IPS-20b (cell line): ENCODE results near the gene ENO3.
"Not testable (repeated sequence)": the region's sequence is repeated elsewhere in the genome, so short reads cannot be mapped to it uniquely, and the experiment has no call there.

Source experiments
- H3K27ac ChIP-seq: one replicate; pipeline ENCODE4 v1.5.1; 2013; ENCODE audit warnings: low read length
- H3K27me3 ChIP-seq: 2 replicates; pipeline ENCODE4 v1.6.1; 2013; ENCODE audit warnings: mild to moderate bottlenecking, low read length, inconsistent platforms; ENCODE audit not compliant: insufficient read depth
- H3K36me3 ChIP-seq: 2 replicates; pipeline ENCODE4 v1.6.1; 2013; ENCODE audit warnings: low read depth, mild to moderate bottlenecking, inconsistent platforms, low read length, moderate library complexity; ENCODE audit not compliant: insufficient read depth
- H3K4me1 ChIP-seq: 2 replicates; pipeline ENCODE4 v1.6.1; 2013; ENCODE audit warnings: mild to moderate bottlenecking, control low read depth, inconsistent platforms, low read length, moderate library complexity; ENCODE audit not compliant: insufficient read depth
- H3K4me3 ChIP-seq: 2 replicates; pipeline ENCODE4 v1.5.1; 2013; ENCODE audit warnings: mild to moderate bottlenecking, low read length, inconsistent platforms
- H3K9ac ChIP-seq: 2 replicates; pipeline ENCODE4 v1.6.1; 2013; ENCODE audit warnings: low read depth, mild to moderate bottlenecking, inconsistent platforms, low read length, moderate library complexity
- H3K9me3 ChIP-seq: 2 replicates; pipeline ENCODE4 v1.6.1; 2013; ENCODE audit warnings: mild to moderate bottlenecking, low read depth, low read length, inconsistent platforms; ENCODE audit not compliant: insufficient read depth

The ENO3 gene

DNA sequence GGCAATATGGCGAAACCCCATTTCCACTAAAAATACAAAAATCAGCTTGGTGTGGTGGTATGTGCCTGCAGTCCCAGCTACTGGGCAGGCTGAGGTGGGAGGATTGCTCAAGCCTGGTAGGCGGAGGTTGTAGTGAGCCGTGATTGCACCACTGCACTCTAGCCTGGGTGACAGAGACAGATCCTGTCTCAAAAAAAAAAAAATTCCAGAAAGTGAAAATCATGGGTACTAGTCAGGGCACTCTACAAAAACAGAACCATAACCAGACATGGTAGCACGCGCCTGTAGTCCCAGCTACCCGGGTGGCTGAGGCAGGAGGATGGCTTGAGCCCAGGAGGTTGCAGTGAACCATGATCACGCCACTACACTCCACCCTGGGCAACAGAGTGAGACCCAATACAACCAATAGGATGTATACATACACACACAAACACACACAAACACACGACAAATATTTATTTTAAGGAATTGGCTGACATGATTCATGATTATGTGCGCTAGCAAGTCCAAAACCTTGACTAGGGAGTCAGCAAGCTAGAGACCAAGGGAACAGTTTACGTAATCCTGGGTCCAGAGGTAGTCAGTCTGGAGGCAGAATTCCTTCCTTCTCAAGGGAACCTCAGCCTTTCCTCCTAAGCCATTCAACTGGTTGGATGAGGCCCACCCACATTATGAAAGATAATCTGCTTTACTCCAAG is 30.4 kb upstream of the ENO3 start:
- Histone ChIP-seq H3K9me3 (no peaks in the 10 kb centered on the region), H3K27me3 (no peaks in the 10 kb centered on the region), H3K9ac (no peak overlapping the region), H3K4me1 (peaks cover 2% of the 10 kb centered on the region; the same call in 1 of the 2 replicates), H3K4me3 (no peak overlapping the region), H3K36me3 (no peaks in the 10 kb centered on the region), H3K27ac (no peak overlapping the region)

DNA sequence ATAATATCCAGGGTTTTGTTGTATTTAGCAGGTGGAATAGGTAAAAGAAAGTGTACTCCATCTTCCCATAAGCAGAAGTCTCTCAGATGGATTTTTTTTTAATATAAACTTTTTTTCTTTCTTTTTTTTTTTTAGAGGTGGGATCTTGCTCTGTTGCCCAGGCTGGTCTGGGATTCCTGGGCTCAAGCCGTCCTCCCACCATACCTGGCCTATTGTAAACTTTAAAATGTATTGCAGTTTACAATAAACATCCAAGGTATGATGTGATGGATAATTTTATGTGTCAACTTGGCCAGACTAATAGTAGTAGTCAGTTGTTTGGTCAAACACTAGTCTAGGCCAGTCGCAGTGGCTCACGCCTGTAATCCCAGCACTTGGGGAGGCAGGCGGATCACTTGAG is 29.6 kb upstream of the ENO3 start:
- peaks cover 2% of the 10 kb centered on the region; the same call in 1 of the 2 replicates for H3K4me1 ChIP-seq
- H3K9me3 ChIP-seq, result no peaks in the 10 kb centered on the region
- H3K4me3 ChIP-seq, result no peak overlapping the region
- H3K36me3 ChIP-seq, result no peaks in the 10 kb centered on the region
- H3K9ac ChIP-seq, result no peak overlapping the region
- no peaks in the 10 kb centered on the region for H3K27me3 ChIP-seq
- no peak overlapping the region for H3K27ac ChIP-seq

DNA sequence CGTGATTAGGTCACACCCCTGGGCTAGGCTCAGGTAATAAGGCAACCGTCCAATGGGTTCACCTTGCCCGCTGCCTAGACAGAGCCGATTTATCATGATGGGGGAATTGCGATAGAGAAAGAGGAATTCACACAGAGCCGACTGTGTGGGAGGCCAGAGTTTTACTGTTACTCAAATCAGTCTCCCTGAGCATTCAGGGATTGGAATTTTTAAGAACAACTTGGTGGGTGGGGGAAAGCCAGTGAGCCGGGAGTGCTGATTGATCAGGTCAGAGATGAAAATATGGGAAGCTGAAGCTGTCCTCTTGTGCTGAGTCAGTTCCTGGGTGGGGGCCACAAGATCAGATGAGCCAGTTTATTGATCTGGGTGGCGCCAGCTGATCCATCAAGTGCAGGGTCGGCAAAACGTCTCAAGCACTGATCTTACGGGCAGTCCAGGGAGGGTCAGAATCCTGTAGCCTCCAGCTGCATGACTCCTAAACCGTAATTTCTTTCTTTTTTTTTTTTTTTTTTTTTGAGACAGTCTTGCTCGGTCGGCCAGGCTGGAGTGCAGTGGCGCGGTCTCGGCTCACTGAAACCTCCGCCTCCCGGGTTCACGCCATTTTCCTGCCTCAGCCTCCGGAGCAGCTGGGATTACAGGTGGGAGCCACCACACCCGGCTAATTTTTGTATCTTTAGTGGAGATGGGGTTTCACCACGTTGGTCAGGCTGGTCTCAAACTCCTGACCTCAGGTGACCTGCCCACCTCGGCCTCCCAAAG is 24.2 kb upstream of the ENO3 start:
- H3K4me3 ChIP-seq, H3K4me1 ChIP-seq, H3K9ac ChIP-seq, H3K27ac ChIP-seq, H3K9me3 ChIP-seq, H3K27me3 ChIP-seq, H3K36me3 ChIP-seq: not testable (repeated sequence)

DNA sequence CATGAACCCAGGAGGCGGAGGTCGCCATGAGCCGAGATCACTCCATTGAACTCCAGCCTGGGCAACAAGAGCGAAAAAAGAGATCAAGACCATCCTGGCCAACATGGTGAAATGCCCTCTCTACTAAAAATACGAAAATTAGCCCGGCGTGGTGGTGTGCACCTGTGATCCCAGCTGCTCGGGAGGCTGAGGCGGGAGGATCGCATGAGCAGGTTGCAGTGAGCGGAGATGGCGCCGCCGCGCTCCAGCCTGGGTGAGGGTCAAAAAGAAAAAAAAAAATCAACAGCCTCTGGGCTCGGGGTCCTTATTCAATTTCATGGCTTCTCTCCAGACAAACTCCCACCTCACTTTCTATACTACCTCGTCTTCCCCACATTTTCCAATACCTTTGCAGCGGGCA is 22.0 kb upstream of the ENO3 start:
- H3K4me1 ChIP-seq, result no peaks in the 10 kb centered on the region
- H3K27me3 ChIP-seq, result no peaks in the 10 kb centered on the region
- H3K27ac ChIP-seq, result no peak overlapping the region
- no peaks in the 10 kb centered on the region for H3K36me3 ChIP-seq
- no peak overlapping the region for H3K9ac ChIP-seq
- H3K4me3 ChIP-seq, result no peak overlapping the region
- H3K9me3 ChIP-seq, result no peaks in the 10 kb centered on the region

DNA sequence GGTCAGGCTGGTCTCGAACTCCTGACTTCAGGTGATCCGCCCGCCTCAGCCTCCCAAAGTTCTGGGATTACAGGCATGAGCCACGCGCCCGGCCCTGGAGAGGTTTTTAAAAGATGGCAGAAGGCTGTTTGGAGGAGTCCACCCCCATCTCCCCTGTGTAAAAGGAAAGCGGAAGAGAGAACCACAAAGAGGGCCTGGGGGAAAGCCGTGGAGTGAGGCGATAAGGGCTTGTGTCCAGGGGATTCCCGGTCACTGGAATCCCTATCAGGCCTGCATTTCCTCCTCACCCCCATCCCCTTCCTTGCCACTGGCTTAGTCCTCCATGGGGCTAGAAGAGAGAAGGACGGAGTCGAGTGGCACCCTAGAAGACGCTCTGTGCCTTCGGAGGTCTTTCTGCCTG is 19.0 kb upstream of the ENO3 start, which contains the start of gene GP1BA:
Gene GP1BA (plus strand): TSS at position 315 of the 400 bp plus-strand sequence. CDS start 328 bp downstream, outside the sequence.
- no peak within 1 kb of the TSS for H3K9ac ChIP-seq
- H3K27me3 ChIP-seq, result no peaks in the 10 kb centered on the region
- H3K4me3 ChIP-seq, result no peak within 1 kb of the TSS
- no peaks in the 10 kb centered on the region for H3K4me1 ChIP-seq
- peaks cover 9% of the 10 kb centered on the region for H3K36me3 ChIP-seq
- no peaks in the 10 kb centered on the region for H3K9me3 ChIP-seq
- no peak within 1 kb of the TSS for H3K27ac ChIP-seq

DNA sequence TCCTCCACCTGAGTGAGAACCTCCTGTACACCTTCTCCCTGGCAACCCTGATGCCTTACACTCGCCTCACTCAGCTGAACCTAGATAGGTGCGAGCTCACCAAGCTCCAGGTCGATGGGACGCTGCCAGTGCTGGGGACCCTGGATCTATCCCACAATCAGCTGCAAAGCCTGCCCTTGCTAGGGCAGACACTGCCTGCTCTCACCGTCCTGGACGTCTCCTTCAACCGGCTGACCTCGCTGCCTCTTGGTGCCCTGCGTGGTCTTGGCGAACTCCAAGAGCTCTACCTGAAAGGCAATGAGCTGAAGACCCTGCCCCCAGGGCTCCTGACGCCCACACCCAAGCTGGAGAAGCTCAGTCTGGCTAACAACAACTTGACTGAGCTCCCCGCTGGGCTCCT is 18.2 kb upstream of the ENO3 start:
- H3K4me1 ChIP-seq, result no peaks in the 10 kb centered on the region
- H3K4me3 ChIP-seq, result no peak overlapping the region
- H3K36me3 ChIP-seq, result peaks cover 17% of the 10 kb centered on the region
- no peak overlapping the region for H3K27ac ChIP-seq
- no peak overlapping the region for H3K9ac ChIP-seq
- no peaks in the 10 kb centered on the region for H3K9me3 ChIP-seq
- no peaks in the 10 kb centered on the region for H3K27me3 ChIP-seq

DNA sequence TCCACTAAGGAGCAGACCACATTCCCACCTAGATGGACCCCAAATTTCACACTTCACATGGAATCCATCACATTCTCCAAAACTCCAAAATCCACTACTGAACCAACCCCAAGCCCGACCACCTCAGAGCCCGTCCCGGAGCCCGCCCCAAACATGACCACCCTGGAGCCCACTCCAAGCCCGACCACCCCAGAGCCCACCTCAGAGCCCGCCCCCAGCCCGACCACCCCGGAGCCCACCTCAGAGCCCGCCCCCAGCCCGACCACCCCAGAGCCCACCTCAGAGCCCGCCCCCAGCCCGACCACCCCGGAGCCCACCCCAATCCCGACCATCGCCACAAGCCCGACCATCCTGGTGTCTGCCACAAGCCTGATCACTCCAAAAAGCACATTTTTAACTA is 17.3 kb upstream of the ENO3 start:
- H3K27ac ChIP-seq, result no peak overlapping the region
- H3K4me3 ChIP-seq, result no peak overlapping the region
- H3K4me1 ChIP-seq, result no peaks in the 10 kb centered on the region
- peaks cover 26% of the 10 kb centered on the region for H3K36me3 ChIP-seq
- H3K9me3 ChIP-seq, result no peaks in the 10 kb centered on the region
- H3K9ac ChIP-seq, result no peak overlapping the region
- H3K27me3 ChIP-seq, result no peaks in the 10 kb centered on the region

DNA sequence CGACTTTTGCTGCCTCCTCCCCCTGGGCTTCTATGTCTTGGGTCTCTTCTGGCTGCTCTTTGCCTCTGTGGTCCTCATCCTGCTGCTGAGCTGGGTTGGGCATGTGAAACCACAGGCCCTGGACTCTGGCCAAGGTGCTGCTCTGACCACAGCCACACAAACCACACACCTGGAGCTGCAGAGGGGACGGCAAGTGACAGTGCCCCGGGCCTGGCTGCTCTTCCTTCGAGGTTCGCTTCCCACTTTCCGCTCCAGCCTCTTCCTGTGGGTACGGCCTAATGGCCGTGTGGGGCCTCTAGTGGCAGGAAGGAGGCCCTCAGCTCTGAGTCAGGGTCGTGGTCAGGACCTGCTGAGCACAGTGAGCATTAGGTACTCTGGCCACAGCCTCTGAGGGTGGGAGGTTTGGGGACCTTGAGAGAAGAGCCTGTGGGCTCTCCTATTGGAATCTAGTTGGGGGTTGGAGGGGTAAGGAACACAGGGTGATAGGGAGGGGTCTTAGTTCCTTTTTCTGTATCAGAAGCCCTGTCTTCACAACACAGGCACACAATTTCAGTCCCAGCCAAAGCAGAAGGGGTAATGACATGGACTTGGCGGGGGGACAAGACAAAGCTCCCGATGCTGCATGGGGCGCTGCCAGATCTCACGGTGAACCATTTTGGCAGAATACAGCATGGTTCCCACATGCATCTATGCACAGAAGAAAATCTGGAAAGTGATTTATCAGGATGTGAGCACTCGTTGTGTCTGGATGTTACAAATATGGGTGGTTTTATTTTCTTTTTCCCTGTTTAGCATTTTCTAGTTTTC is 16.5 kb upstream of the ENO3 start:
- H3K4me3 ChIP-seq, result no peak overlapping the region
- no peaks in the 10 kb centered on the region for H3K27me3 ChIP-seq
- no peaks in the 10 kb centered on the region for H3K4me1 ChIP-seq
- H3K9ac ChIP-seq, result no peak overlapping the region
- H3K36me3 ChIP-seq, result peaks cover 27% of the 10 kb centered on the region
- no peak overlapping the region for H3K27ac ChIP-seq
- no peaks in the 10 kb centered on the region for H3K9me3 ChIP-seq

DNA sequence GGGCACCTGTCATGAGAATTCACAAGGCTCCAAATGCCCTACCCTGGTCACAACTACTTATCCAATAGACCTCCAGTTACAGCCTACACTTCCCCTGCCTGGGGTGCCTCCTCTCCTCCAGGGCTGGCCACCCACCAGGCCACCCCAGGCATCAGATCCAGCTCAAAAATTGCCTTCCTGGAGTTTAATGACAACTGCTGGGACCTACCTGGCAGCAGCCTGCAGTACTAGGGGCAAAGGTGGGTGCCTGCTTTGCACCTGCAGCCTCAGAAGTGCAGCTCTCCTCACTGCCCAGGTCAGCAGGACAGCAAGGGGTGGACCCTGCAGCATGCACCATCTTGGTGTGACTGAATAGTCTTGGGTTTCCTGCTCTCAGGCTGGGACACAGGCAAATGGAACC is 15.3 kb upstream of the ENO3 start:
- Histone ChIP-seq H3K4me1 (no peaks in the 10 kb centered on the region), H3K9ac (no peak overlapping the region), H3K27me3 (no peaks in the 10 kb centered on the region), H3K4me3 (no peak overlapping the region), H3K36me3 (peaks cover 27% of the 10 kb centered on the region), H3K9me3 (no peaks in the 10 kb centered on the region), H3K27ac (no peak overlapping the region)

DNA sequence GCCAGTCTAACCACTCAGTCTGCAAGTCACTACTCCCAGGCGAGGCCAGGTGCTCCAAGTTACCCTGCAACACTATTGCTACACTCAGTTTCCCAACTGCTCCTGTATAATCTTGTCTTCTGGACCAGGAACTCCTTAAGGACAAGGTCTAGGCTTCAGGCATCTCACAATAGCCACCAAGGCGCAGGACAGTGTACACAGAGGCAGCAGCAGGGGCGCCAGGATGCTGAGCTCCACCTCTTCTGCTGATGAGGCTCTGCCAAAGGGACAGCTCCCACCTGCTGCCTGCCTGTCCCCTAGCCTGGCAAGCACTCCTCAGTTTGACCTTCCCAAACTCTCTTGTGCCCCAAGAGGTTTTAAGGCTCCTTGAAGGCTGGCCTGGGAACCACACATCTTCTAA is 14.5 kb upstream of the ENO3 start:
- Histone ChIP-seq H3K9me3 (no peaks in the 10 kb centered on the region), H3K9ac (no peak overlapping the region), H3K4me3 (no peak overlapping the region), H3K36me3 (peaks cover 27% of the 10 kb centered on the region), H3K27me3 (no peaks in the 10 kb centered on the region), H3K27ac (no peak overlapping the region), H3K4me1 (peaks cover 4% of the 10 kb centered on the region; the same call in 1 of the 2 replicates)

DNA sequence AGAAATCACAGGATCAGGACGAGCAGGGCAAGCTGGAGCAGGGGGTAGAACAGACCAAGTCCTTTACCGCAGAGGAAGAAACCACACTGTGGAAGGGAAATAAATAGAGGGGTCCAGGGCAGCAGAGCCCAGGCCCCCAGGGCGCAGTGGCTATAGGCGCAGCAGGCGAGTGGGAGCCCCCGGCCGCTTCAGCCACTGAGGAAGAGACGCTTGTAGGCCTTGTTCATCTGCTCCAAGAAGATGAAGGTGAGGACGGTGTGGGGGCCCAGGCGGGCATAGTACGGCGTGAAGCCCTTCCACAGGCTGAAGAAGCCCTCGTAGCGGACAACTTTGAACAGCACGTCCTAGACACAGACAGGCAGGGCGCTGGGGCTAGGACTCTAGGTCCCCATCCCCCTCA is 13.4 kb upstream of the ENO3 start:
- no peak overlapping the region for H3K4me3 ChIP-seq
- peaks cover 4% of the 10 kb centered on the region; the same call in 1 of the 2 replicates for H3K4me1 ChIP-seq
- H3K9ac ChIP-seq, result no peak overlapping the region
- peaks cover 36% of the 10 kb centered on the region for H3K36me3 ChIP-seq
- H3K27ac ChIP-seq, result no peak overlapping the region
- no peaks in the 10 kb centered on the region for H3K9me3 ChIP-seq
- no peaks in the 10 kb centered on the region for H3K27me3 ChIP-seq
